Endothelial cell of umbilical vein (primary cell): ENCODE measurements around the gene ADGRG4. TPM values are rescaled to one million over a fixed set of nuclear protein-coding genes. Genes with fewer than 3 reads are reported as not detected.

ENCODE experiments used
- BruUV-seq: library from RNA; stranded (reverse); fragments of 400-500 nt; replicated peaks from 2 replicates; lab custom pipeline; 2021; lab: Mats Ljungman, UMichigan
- CTCF ChIA-PET: fragments of 300-600, 350-600 bp; sonication (Branson Sonifier 250); formaldehyde crosslinking; loops from one replicate; lab custom pipeline; 2021; ENCODE audit warnings: antibody characterized with exemption, inconsistent platforms; lab: Charles Lee
- POLR2A ChIA-PET: fragments of 300-600, 350-600 bp; sonication (Branson Sonifier 250); formaldehyde crosslinking; loops from one replicate; lab custom pipeline; 2021; ENCODE audit warnings: antibody characterized with exemption, inconsistent platforms; lab: Charles Lee
- DNase-seq: peaks from one replicate; pipeline ENCODE4 v3.0.0-alpha.2; 2011; ENCODE audit warnings: low read depth, low spot score
- FAIRE-seq: peaks from 2 replicates; lab custom pipeline; 2011; peaks lifted over from hg19 to GRCh38; lab: Jason Lieb, UNC
- H2AFZ ChIP-seq: 2 replicates; pipeline ENCODE4 v1.6.0; 2012; ENCODE audit warnings: low read depth, low read length, control low read depth, inconsistent platforms
- H3K27ac ChIP-seq: 2 replicates; pipeline ENCODE4 v1.5.1; 2011; ENCODE audit warnings: low read depth, mild to moderate bottlenecking, control low read depth, low read length, moderate library complexity; ENCODE audit not compliant: insufficient read depth
- H3K27me3 ChIP-seq, 2 experiments: 2 replicates each; pipeline versions ENCODE4 v1.6.0 to v1.6.1; 2011; ENCODE audit warnings: low read length in 2 of 2, mixed read lengths in 1 of 2; ENCODE audit not compliant: control insufficient read depth in 2 of 2, insufficient read depth in 2 of 2
- H3K36me3 ChIP-seq, 2 experiments: 2 replicates in 1 of 2; 3 replicates in 1 of 2; pipeline ENCODE4 v1.5.1; 2011; ENCODE audit warnings: low read length in 2 of 2, mild to moderate bottlenecking in 1 of 2, moderate library complexity in 1 of 2; ENCODE audit not compliant: control insufficient read depth in 2 of 2, insufficient read depth in 2 of 2; ENCODE audit errors: extremely low read depth in 1 of 2
- H3K4me1 ChIP-seq: 3 replicates; pipeline ENCODE4 v1.5.1; 2011; ENCODE audit warnings: mild to moderate bottlenecking, low read length; ENCODE audit not compliant: control insufficient read depth, insufficient read depth; ENCODE audit errors: extremely low read depth
- H3K4me2 ChIP-seq: 2 replicates; pipeline ENCODE4 v1.6.1; 2011; ENCODE audit warnings: low read length, control low read depth, mixed read lengths; ENCODE audit not compliant: insufficient read depth
- H3K4me3 ChIP-seq, 3 experiments: fragments of 200-600 bp in 1 of 3; sonication (generic), shearing (Covaris generic) in 1 of 3; replicated peaks in 1 of 3; 2 replicates each; pipeline ENCODE4 v1.5.1; 2011 to 2016; ENCODE audit warnings: control low read depth in 3 of 3, low read length in 3 of 3, mild to moderate bottlenecking in 2 of 3, inconsistent platforms in 1 of 3, low read depth in 1 of 3, moderate library complexity in 1 of 3; ENCODE audit not compliant: insufficient read depth in 1 of 3
- H3K79me2 ChIP-seq: 2 replicates; pipeline ENCODE4 v1.6.0; 2012; ENCODE audit warnings: low read length, inconsistent platforms; ENCODE audit not compliant: control insufficient read depth, insufficient read depth
- H3K9ac ChIP-seq: replicated peaks from 2 replicates; pipeline ENCODE3; 2011; ENCODE audit warnings: low read length, control low read depth; ENCODE audit not compliant: insufficient read depth; ENCODE audit errors: extremely low read depth
- H3K9me1 ChIP-seq: replicated peaks from 3 replicates; pipeline ENCODE4 v1.6.0; 2011; ENCODE audit warnings: mild to moderate bottlenecking, low read length; ENCODE audit not compliant: control insufficient read depth, insufficient read depth; ENCODE audit errors: extremely low read depth
- H3K9me3 ChIP-seq: replicated peaks from 2 replicates; pipeline ENCODE4 v1.5.1; 2012; ENCODE audit warnings: low read length, inconsistent platforms; ENCODE audit not compliant: control insufficient read depth, insufficient read depth
- H4K20me1 ChIP-seq: replicated peaks from 2 replicates; pipeline ENCODE3; 2011; ENCODE audit warnings: mild to moderate bottlenecking, low read length; ENCODE audit not compliant: control insufficient read depth, insufficient read depth; ENCODE audit errors: extremely low read depth
- CTCF ChIP-seq, 2 donors: IDR thresholded peaks; 1 replicate in 1 of 2; 2 replicates in 1 of 2; pipeline ENCODE4 v1.5.1; 2011; ENCODE audit warnings: low read length in 2 of 2, mild to moderate bottlenecking in 2 of 2, moderate library complexity in 2 of 2, control low read depth in 1 of 2, inconsistent platforms in 1 of 2, low read depth in 1 of 2; ENCODE audit not compliant: insufficient read depth in 1 of 2; ENCODE audit errors: extremely low read depth in 1 of 2
- EZH2 ChIP-seq: IDR thresholded peaks from 2 replicates; pipeline ENCODE4 v1.6.1; 2012; ENCODE audit warnings: borderline replicate concordance, low read depth, mild to moderate bottlenecking, moderate library complexity, low read length, inconsistent platforms; ENCODE audit not compliant: severe bottlenecking
- FOS ChIP-seq: IDR thresholded peaks from 2 replicates; pipeline ENCODE4 v1.6.1; 2011; ENCODE audit warnings: mild to moderate bottlenecking, low read length, moderate library complexity, borderline replicate concordance; ENCODE audit not compliant: insufficient read depth
- GATA2 ChIP-seq: IDR thresholded peaks from 2 replicates; pipeline ENCODE4 v1.7.0; 2011; ENCODE audit warnings: low read depth, mild to moderate bottlenecking, moderate library complexity, mixed read lengths, low read length; ENCODE audit not compliant: insufficient read length, insufficient read depth
- JUN ChIP-seq: IDR thresholded peaks from 2 replicates; pipeline ENCODE4 v1.6.1; 2011; ENCODE audit warnings: borderline replicate concordance, low read depth; ENCODE audit not compliant: insufficient read length, insufficient read depth
- MYC ChIP-seq: IDR thresholded peaks from one replicate; pipeline ENCODE4 v1.6.1; 2011; ENCODE audit warnings: mild to moderate bottlenecking, low read depth, low read length
- POLR2A ChIP-seq: IDR thresholded peaks from 2 replicates; pipeline ENCODE4 v1.6.1; 2012; ENCODE audit warnings: low read depth, mild to moderate bottlenecking, control low read depth, low read length
- POLR2AphosphoS5 ChIP-seq: IDR thresholded peaks from 2 replicates; pipeline ENCODE4 v1.6.1; 2012; ENCODE audit warnings: low read depth, mild to moderate bottlenecking, control low read depth, low read length, moderate library complexity; ENCODE audit not compliant: insufficient read depth
- dilution Hi-C: fragments of 300-500 bp; cut with MboI; formaldehyde crosslinking; loops from one replicate; pipeline ENCODE4 v1.15.0; 2019; ENCODE audit warnings: low sequenced_read_pairs; ENCODE audit not compliant: extremely low pct_ligation_motif_present
- intact Hi-C: fragments of 100-400 bp; cut with micrococcal nuclease; formaldehyde crosslinking; loops from one replicate; pipeline ENCODE4 v1.10.0; 2022
- polyA plus RNA-seq, 4 experiments: library from polyadenylated mRNA; depleted of rRNA in 3 of 4; stranded (reverse) in 3 of 4; unstranded in 1 of 4; fragments of >200 nt; gene quantifications; 2 replicates each; pipeline versions ENCODE4 v1.2.1 to v1.2.3, GENCODE V29; 2011 to 2012; ENCODE audit warnings: missing spikeins in 1 of 4
- total RNA-seq: library from RNA; stranded (reverse); gene quantifications from 2 replicates; pipeline ENCODE4 v1.2.3, GENCODE V29; 2021
- TF ChIP-seq, protein P1 (sequence below): IDR thresholded peaks from 2 replicates; pipeline ENCODE4 v1.6.1; 2011; ENCODE audit not compliant: insufficient read depth, insufficient read length

Gene ADGRG4
- total and polyA plus RNA-seq, 2 donors (not counting 3 experiments of a cell fraction or from before 2014, with no cell fraction given), result 0.04 to 0.08 TPM

- no peak for FAIRE-seq
- BruUV-seq, result no TSS peak
- Histone ChIP-seq H3K9me1 (no peaks in the 10 kb centered on the region), H3K9me3 (no peaks in the 10 kb centered on the region), H3K36me3 (no peaks in the 10 kb centered on the region), H2AFZ (no peak overlapping the region), H3K9ac (no peak overlapping the region), H3K4me2 (no peak overlapping the region), H3K27ac (no peak overlapping the region), H3K27me3 (no peaks in the 10 kb centered on the region), H3K4me3 (no peak overlapping the region), H4K20me1 (no peaks in the 10 kb centered on the region), H3K4me1 (no peaks in the 10 kb centered on the region), H3K79me2 (no peaks in the 10 kb centered on the region)
- TF ChIP-seq GATA2 (no peak), JUN (no peak), POLR2AphosphoS5 (no peak), EZH2 (no peak), CTCF (IDR thresholded peaks at IDR 0.05; ENCODE audit: extremely low read depth in 1 of 2, insufficient read depth in 1 of 2, low read depth in 1 of 2, low read length in 2 of 2) (no peak), MYC (no peak), POLR2A (no peak), FOS (no peak)
- TF ChIP-seq, protein P1, sequence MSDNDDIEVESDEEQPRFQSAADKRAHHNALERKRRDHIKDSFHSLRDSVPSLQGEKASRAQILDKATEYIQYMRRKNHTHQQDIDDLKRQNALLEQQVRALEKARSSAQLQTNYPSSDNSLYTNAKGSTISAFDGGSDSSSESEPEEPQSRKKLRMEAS, result no peak
- dilution Hi-C loops (no loop called here), intact Hi-C loops (no loop called here)
- CTCF ChIA-PET, result no interaction called here
- POLR2A ChIA-PET, result no interaction called here
- DNase-seq, result no peak
Observed at GRCh38 chrX:136421338-136421737, 120.6 kb downstream of the ADGRG4 start.
